D341Med (cell line): ENCODE results near the gene CHD9.
"Not testable (repeated sequence)": the region's sequence is repeated elsewhere in the genome, so short reads cannot be mapped to it uniquely, and the experiment has no call there.

Experiments
- DNase-seq: peaks from one replicate; pipeline ENCODE4 v3.0.0; 2012; ENCODE audit warnings: low spot score

The CHD9 gene

GRCh38 chr16:53131363-53132071 is 76.7 kb downstream of the CHD9 start:
- peak; percentile 86 for DNase-seq

- DNase-seq, result no peak
These were observed 77.6 kb downstream of the CHD9 start for GRCh38 chr16:53132406-53132805.

DNA sequence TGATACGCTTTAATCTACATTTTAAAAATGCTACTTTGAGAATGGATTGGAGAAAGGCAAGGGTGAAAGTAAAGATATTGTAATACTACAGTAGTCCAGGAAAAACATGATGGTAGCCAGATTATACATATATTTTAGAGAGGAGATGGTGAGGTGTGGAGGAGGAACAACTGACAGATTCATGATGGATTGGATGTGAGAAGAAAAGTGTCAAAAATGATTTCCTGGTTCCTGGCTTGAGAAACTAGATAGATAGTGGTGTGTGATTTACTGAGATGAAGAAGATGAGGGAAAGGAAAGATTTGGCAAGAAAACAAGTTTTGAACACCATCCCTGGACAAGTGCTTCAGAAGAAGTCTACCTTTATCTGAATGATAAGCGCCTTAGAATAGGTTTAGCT is 80.5 kb downstream of the CHD9 start:
- DNase-seq, result no peak

DNA sequence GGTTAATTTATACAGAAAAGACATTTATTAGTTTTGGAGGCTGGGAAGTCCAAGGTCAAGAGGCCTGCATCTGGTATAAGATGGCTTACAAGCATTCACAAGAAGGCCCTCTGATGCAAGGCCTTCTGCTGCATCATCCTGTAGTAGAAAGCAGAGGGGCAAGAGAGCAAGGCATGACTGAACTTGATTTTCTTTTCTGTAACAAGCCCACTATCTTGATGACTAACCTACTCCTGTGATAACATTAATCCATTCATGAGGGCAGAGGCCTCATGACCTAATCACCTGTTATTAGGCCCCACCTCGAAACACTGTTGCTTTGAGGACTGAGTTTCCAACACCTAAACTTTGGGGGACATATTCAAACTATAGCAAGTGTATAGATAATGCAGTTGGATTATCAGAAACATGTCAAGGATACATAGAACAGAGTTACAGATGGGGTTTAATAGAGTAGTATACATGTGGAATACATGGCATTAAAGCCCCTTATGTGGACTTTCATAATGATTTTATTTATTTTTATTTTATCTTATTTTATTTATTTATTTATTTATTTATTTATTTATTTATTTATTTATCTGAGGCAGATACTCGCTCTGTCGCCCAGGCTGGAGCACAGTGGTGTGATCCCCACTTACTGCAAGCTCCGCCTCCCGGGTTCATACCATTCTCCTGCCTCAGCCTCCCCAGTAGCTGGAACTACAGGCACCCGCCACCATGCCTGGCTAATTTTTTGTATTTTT is 88.2 kb downstream of the CHD9 start:
- no peak for DNase-seq

DNA sequence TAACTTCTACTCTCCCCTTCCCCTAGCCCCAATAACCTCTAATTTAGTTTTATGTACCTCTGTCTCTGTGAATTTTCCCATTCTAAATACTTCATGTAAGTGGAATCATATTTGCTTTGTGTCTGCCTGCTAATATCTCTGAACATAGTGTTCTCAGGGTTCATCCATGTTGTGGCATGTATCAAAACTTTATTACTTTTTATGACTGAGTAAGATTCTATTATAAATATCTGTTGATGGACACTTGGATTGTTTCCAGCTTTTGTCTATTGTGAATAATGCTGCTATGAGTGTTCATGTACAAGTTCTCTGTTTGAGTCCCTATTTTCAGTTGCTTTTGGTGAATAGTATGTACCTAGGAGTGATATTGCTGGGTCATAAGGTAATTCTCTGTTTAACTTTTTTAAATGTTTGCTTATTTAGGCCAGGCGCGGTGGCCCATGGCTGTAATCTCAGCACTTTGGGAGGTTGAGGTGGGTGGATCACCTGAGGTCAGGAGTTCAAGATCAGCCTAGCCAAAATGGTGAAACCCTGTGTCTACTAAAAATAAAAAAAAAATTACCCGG is 92.8 kb downstream of the CHD9 start:
- DNase-seq, result no peak

DNA sequence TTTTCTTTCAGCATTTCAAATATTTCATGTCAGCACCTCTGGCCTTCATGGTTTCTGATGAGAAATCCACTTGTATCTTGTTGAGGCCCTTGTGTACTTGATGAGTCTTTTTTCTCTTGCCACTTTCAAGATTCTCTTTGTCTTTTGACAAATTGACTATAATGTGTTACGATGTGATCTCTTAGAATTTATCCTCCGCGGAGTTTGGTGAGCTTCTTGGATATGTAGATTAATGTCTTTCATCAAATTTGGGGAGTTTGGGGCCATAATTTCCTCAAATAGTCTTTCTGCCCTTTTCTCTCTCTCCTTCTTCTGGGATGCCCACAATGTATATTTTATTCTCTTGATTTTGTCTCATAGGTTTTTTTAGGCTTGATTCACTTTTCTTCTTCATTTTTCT is 96.0 kb downstream of the CHD9 start:
- DNase-seq, result no peak

GRCh38 chr16:53152329-53152728 is 97.5 kb downstream of the CHD9 start:
- DNase-seq, result no peak

DNA sequence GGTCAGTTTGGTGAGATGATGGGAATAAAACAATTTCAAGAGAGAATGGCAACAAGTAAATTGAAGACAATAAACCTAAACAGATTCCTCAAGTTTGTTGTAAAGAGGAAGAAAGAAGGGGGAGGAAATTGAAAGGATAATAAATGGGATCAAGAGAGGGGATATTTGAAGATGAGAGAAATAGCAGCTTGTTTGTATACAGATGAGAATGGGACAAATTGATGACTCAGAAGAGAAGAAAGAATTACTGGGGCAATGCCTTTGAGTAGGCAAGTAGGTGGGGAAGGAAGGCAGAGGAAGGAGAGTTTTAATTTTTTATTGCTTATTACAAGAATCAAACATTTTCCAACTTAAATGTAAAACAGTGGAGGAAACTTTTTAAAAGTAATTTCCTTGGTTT is 98.3 kb downstream of the CHD9 start:
- DNase-seq, result no peak

- DNase-seq, result no peak
These were observed 99.7 kb downstream of the CHD9 start for GRCh38 chr16:53154513-53154912.

DNA sequence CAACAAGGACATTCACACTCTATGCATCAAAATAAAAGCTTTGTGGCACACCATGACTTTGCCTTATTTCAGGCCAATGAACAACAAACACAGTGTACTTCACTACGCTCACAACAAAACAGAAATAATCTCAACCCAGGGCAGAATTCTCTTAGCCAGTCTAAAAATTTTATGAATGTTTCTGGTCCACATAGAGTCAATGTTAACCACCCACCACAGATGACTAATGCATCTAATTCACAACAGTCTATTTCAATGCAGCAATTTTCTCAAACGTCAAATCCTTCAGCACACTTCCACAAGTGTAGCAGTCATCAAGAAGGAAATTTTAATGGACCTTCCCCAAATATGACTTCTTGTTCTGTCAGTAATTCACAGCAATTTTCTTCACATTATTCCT is 101.7 kb downstream of the CHD9 start:
- DNase-seq, result no peak

- peak; percentile 47 for DNase-seq
These were observed 105.1 kb downstream of the CHD9 start for GRCh38 chr16:53159781-53160436.

DNA sequence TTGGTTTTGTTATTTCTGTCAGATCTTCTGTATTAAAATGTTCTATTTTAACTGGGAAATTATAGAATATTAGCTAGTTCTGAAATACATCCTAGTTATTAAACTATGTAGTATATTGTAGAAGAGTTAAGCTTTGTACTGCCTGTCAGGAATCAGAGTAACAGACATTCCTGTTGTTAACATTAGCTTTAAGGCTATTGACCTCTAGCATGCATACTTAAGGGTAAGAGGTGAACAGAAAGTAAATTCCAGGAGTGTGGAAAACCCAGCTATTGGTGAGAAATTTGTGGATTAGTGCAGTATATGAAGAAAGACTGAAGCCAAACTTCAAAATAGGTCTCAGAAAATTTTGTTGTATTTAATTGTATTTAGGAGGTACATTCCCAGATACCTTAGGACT is 111.3 kb downstream of the CHD9 start:
- DNase-seq, result no peak

DNA sequence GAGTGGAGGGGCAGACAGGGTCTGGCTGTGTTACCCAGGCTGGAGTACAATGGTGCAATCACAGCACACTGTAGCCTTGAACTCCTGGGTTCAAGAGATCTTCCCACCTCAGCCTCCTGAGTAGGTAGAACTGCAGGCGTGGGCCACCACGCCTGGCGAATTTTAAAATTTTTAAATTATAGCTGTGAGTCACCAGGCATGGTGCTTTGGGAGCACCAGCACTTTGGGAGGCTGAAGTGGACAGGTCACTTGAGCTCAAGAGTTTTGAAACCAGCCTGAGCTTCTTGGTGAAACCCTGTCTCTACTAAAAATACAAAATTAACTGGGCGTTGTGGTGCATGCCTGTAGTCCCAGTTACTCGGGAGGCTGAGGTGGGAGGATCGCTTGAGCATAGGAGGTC is 114.0 kb downstream of the CHD9 start:
- DNase-seq, result no peak

- no peak for DNase-seq
These were observed 117.7 kb downstream of the CHD9 start for GRCh38 chr16:53172517-53172916.

GRCh38 chr16:53175118-53175517 is 120.3 kb downstream of the CHD9 start:
- no peak for DNase-seq

- no peak for DNase-seq
These were observed 121.6 kb downstream of the CHD9 start for GRCh38 chr16:53176434-53176833.

DNA sequence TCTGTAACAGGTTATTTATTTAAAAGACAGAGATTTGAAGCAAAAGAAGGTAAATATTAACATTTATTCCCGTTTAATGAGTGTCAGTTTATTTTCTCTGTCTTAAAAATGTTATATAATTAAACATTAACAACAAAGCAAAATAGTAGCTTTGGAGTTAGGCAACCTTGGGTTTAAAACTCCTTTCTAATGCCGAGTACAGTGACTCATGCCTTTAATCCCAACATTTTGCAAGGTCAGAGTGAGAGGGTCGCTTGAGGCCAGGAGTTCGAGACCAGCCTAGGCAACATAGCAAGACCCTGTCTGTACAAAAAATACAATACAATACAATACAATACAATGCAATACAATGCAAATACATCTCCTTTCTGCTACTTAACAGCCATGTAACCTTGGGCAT is 128.7 kb downstream of the CHD9 start:
- DNase-seq, result no peak

DNA sequence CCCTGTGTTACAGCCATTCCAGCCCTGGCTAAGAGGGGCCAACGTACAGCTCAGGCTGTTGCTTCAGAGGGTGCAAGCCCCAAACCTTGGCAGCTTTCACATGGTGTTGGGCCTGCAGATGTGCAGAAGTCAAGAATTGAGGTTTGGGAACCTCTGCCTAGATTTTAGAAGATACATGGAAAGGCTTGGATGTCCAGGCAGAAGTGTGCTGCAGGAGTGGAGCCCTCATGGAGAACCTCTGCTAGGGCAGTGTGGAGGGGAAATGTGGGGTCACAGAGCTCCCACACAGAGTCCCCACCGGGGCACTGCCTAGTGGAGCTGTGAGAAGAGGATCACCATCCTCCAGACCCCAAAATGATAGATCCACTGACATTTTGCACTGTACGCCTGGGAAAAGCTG is 130.9 kb downstream of the CHD9 start:
- DNase-seq, result not testable (repeated sequence)

DNA sequence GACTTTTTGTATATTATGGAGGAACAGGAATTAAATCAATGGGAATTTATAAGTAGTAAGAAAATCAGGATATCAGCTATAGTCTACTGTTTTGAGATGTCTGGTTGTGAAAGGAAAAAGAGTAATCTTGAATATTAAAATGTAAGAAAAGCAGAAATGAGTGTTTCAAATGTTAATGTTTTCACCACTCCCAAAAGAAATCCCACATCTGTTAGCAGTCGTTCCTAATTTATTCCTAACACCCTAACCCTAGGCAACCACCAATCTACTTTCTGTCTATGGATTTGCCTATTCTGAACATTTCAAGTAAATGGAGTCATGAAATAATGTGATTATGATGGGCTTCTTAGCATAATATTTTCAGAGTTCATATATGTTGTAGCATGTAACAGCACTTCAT is 133.0 kb downstream of the CHD9 start:
- DNase-seq, result no peak

DNA sequence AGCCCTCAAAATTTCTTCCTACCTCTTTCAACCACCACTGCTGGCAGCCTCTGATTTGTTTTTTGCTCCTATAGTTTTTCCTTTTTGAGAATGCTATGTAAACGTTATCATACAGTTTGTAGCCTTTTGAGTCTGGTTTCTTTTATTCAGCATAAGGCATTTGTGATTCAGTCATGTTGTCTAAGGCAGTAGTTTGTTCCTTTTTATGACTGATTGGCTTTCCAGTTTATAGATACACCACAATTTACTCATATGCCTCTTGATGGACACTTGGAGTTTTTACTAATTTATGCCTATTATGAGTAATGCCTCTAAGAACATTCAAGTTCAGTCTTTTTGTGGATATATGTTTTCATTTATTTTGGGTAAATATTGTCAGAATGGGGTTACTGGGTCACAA is 136.6 kb downstream of the CHD9 start:
- no peak for DNase-seq

GRCh38 chr16:53198933-53199332 is 144.1 kb downstream of the CHD9 start:
- no peak for DNase-seq

DNA sequence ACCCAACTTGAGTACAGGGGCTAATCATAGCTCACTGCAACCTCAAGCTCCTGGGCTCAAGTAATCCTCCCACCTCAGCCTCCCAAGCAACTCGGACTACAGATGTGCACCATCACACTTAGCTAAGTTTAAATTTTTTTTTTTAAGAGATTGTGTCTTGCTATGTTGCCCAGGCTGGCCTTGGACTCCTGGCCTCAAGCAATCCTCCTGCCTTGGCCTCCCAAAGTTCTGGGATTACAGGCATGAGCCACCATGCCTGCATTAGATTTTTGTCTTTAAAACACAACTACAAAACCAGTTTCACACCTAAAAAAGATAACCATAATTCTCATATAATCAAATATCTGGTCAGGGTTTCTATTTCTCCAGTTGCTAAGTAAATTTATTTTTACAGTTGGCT is 147.1 kb downstream of the CHD9 start:
- DNase-seq, result no peak

DNA sequence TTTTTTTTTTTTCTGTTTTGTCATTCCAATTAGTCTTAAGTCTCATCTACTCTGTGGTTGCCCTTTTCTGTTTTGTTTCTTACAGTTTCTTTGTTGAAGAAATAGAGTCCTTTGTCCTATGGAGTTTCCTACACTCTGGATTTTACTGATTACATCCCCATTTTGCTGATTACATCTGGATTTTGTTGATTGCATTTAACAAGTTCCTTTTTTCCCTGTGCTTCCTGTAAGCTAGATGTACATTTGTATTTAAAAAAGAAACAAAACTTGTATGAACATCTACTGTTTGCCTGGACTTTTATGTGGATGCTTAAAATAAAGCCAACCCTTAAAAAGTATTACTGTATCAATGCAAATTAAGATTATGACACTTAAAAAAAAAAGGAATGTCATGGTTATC is 147.6 kb downstream of the CHD9 start:
- no peak for DNase-seq
